Measurements from ENCODE around the gene ESRRG. TPM values are rescaled to one million over a fixed set of nuclear protein-coding genes. Genes with fewer than 3 reads are reported as not detected.

Gene ESRRG
- total RNA-seq, 3 donors from 2014 or later: not detected

- Mint-ChIP-seq H3K9me3 (peaks cover 6% of the 10 kb centered on the region), H3K4me3 (no peak overlapping the region), H3K27me3 (ENCODE audit: low read depth) (no peaks in the 10 kb centered on the region), H3K36me3 (ENCODE audit: insufficient read depth) (no peaks in the 10 kb centered on the region), H3K4me1 (ENCODE audit: low read depth) (no peaks in the 10 kb centered on the region)
- ATAC-seq: no peak
- no peak for DNase-seq
Observed at GRCh38 chr1:216632980-216633379, 90.2 kb downstream of the ESRRG start.

- no peaks in the 10 kb centered on the region for H3K27me3 Mint-ChIP-seq (ENCODE audit: low read depth)
- no peak for ATAC-seq
Observed at GRCh38 chr1:216630532-216630931, 92.7 kb downstream of the ESRRG start.

GRCh38 chr1:216627252-216627651, 96.0 kb downstream of the ESRRG start:
- no peak for ATAC-seq
- no peaks in the 10 kb centered on the region for H3K36me3 Mint-ChIP-seq (ENCODE audit: insufficient read depth)

More at GRCh38 chr1:216630532-216630931, 92.7 kb downstream of the ESRRG start:
- no peak for DNase-seq
- H3K4me3 Mint-ChIP-seq: no peak overlapping the region
- peaks cover 3% of the 10 kb centered on the region for H3K9me3 Mint-ChIP-seq
- no peaks in the 10 kb centered on the region for H3K36me3 Mint-ChIP-seq (ENCODE audit: insufficient read depth)
- H3K4me1 Mint-ChIP-seq (ENCODE audit: low read depth): no peaks in the 10 kb centered on the region

GRCh38 chr1:216626394-216627067, 96.7 kb downstream of the ESRRG start:
- DNase-seq: no peak
- no peaks in the 10 kb centered on the region for H3K36me3 Mint-ChIP-seq (ENCODE audit: insufficient read depth)
- no peak overlapping the region for H3K4me3 Mint-ChIP-seq
- H3K9me3 Mint-ChIP-seq: peaks cover 3% of the 10 kb centered on the region
- no peaks in the 10 kb centered on the region for H3K4me1 Mint-ChIP-seq (ENCODE audit: low read depth)
- H3K27me3 Mint-ChIP-seq (ENCODE audit: low read depth): no peaks in the 10 kb centered on the region
- no peak for ATAC-seq

More at GRCh38 chr1:216627252-216627651, 96.0 kb downstream of the ESRRG start:
- H3K9me3 Mint-ChIP-seq: peaks cover 3% of the 10 kb centered on the region
- DNase-seq: no peak
- H3K4me3 Mint-ChIP-seq: no peak overlapping the region
- H3K27me3 Mint-ChIP-seq (ENCODE audit: low read depth): no peaks in the 10 kb centered on the region
- no peaks in the 10 kb centered on the region for H3K4me1 Mint-ChIP-seq (ENCODE audit: low read depth)

- no peaks in the 10 kb centered on the region for H3K36me3 Mint-ChIP-seq (ENCODE audit: insufficient read depth)
- H3K4me1 Mint-ChIP-seq (ENCODE audit: low read depth): no peaks in the 10 kb centered on the region
- H3K9me3 Mint-ChIP-seq: no peaks in the 10 kb centered on the region
- H3K4me3 Mint-ChIP-seq: no peak overlapping the region
- no peak for DNase-seq
- no peak for ATAC-seq
- H3K27me3 Mint-ChIP-seq (ENCODE audit: low read depth): no peaks in the 10 kb centered on the region
Observed at GRCh38 chr1:216621536-216621935, 101.7 kb downstream of the ESRRG start.

GRCh38 chr1:216617081-216617875, 106.0 kb downstream of the ESRRG start:
- no peaks in the 10 kb centered on the region for H3K36me3 Mint-ChIP-seq (ENCODE audit: insufficient read depth)
- H3K9me3 Mint-ChIP-seq: peaks cover 9% of the 10 kb centered on the region
- ATAC-seq: no peak
- no peak for DNase-seq
- H3K4me3 Mint-ChIP-seq: no peak overlapping the region
- no peaks in the 10 kb centered on the region for H3K27me3 Mint-ChIP-seq (ENCODE audit: low read depth)
- no peaks in the 10 kb centered on the region for H3K4me1 Mint-ChIP-seq (ENCODE audit: low read depth)

- DNase-seq (no peak), ATAC-seq (no peak)
- Mint-ChIP-seq H3K4me3 (no peak overlapping the region), H3K27me3 (ENCODE audit: low read depth) (no peaks in the 10 kb centered on the region), H3K9me3 (peaks cover 11% of the 10 kb centered on the region), H3K4me1 (ENCODE audit: low read depth) (no peaks in the 10 kb centered on the region), H3K36me3 (ENCODE audit: insufficient read depth) (no peaks in the 10 kb centered on the region)
Observed at GRCh38 chr1:216616425-216616824, 106.8 kb downstream of the ESRRG start.

GRCh38 chr1:216614011-216614934, 109.0 kb downstream of the ESRRG start:
- Mint-ChIP-seq H3K27me3 (ENCODE audit: low read depth) (no peaks in the 10 kb centered on the region), H3K36me3 (ENCODE audit: insufficient read depth) (no peaks in the 10 kb centered on the region), H3K9me3 (peaks cover 14% of the 10 kb centered on the region), H3K4me1 (ENCODE audit: low read depth) (no peaks in the 10 kb centered on the region), H3K4me3 (no peak overlapping the region)
- DNase-seq (no peak), ATAC-seq (no peak)

GRCh38 chr1:216612291-216612690, 110.9 kb downstream of the ESRRG start:
- DNase-seq (no peak), ATAC-seq (no peak)
- H3K4me3 Mint-ChIP-seq: no peak overlapping the region
- peaks cover 14% of the 10 kb centered on the region for H3K9me3 Mint-ChIP-seq
- H3K27me3 Mint-ChIP-seq (ENCODE audit: low read depth): no peaks in the 10 kb centered on the region
- H3K36me3 Mint-ChIP-seq (ENCODE audit: insufficient read depth): no peaks in the 10 kb centered on the region
- H3K4me1 Mint-ChIP-seq (ENCODE audit: low read depth): no peaks in the 10 kb centered on the region

GRCh38 chr1:216607067-216607697, 116.0 kb downstream of the ESRRG start:
- Mint-ChIP-seq H3K9me3 (peaks cover 5% of the 10 kb centered on the region), H3K36me3 (ENCODE audit: insufficient read depth) (no peaks in the 10 kb centered on the region), H3K4me3 (no peak overlapping the region), H3K27me3 (ENCODE audit: low read depth) (peaks cover 3% of the 10 kb centered on the region), H3K4me1 (ENCODE audit: low read depth) (no peaks in the 10 kb centered on the region)
- no peak for DNase-seq
- ATAC-seq: no peak

GRCh38 chr1:216606047-216606637, 117.1 kb downstream of the ESRRG start:
- ATAC-seq (no peak), DNase-seq (no peak)
- peaks cover 11% of the 10 kb centered on the region for H3K27me3 Mint-ChIP-seq (ENCODE audit: low read depth)
- H3K36me3 Mint-ChIP-seq (ENCODE audit: insufficient read depth): no peaks in the 10 kb centered on the region
- H3K4me1 Mint-ChIP-seq (ENCODE audit: low read depth): no peaks in the 10 kb centered on the region
- H3K9me3 Mint-ChIP-seq: peaks cover under 1% of the 10 kb centered on the region
- H3K4me3 Mint-ChIP-seq: no peak overlapping the region

GRCh38 chr1:216604771-216605170, 118.5 kb downstream of the ESRRG start:
- Mint-ChIP-seq H3K4me3 (no peak overlapping the region), H3K27me3 (ENCODE audit: low read depth) (peaks cover 17% of the 10 kb centered on the region), H3K4me1 (ENCODE audit: low read depth) (no peaks in the 10 kb centered on the region), H3K9me3 (no peaks in the 10 kb centered on the region), H3K36me3 (ENCODE audit: insufficient read depth) (no peaks in the 10 kb centered on the region)
- no peak for DNase-seq
- ATAC-seq: no peak

GRCh38 chr1:216600730-216601609, 122.3 kb downstream of the ESRRG start:
- peak overlapping the region; percentile 7 for H3K4me3 Mint-ChIP-seq
- no peaks in the 10 kb centered on the region for H3K4me1 Mint-ChIP-seq (ENCODE audit: low read depth)
- H3K36me3 Mint-ChIP-seq (ENCODE audit: insufficient read depth): no peaks in the 10 kb centered on the region
- DNase-seq (no peak), ATAC-seq (no peak)
- H3K27me3 Mint-ChIP-seq (ENCODE audit: low read depth): peaks cover 22% of the 10 kb centered on the region
- no peaks in the 10 kb centered on the region for H3K9me3 Mint-ChIP-seq
